OCI-M1 (cell line): ENCODE data around the gene SH3D21.

Experiments
- DNase-seq: peaks from one replicate; lab custom pipeline; 2025; lab: John Stamatoyannopoulos, UW

The SH3D21 gene

GRCh38 chr1:36303650-36304360 lies 2.4 kb upstream of the SH3D21 start:
- DNase-seq: no peak

GRCh38 chr1:36304521-36304920 lies 1.6 kb upstream of the SH3D21 start:
- DNase-seq: no peak

- no peak for DNase-seq
These were observed 926 bp upstream of the SH3D21 start for GRCh38 chr1:36304970-36305914.

- DNase-seq: no peak
These were observed 306 bp upstream of the SH3D21 start for GRCh38 chr1:36305915-36306209.

DNA sequence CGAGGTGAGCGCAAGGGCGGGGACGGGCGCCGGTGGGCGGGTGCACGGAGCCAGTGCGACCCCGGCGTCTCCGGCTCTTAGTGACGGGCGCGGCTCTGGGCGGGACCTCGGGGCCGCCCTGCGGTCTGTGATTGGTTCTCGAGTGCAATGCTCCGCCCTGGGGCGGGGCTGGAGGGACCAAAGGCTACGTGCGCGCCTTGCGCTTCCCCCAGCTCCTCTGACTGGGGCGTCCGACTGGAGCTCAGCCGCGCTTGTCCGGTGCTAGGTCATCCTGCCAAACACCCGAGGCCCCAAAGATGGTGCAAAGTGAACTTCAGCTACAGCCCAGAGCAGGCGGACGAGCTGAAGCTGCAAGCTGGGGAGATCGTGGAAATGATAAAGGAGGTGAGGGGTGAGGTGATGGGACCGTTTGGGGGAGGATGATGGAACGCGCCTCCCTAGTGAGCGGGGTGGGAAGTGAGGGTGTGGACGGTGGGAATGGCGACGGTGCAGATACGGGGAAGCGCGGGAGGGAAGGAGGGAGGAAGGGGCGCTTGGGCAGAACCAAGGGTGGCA lies 811 bp downstream of the SH3D21 start:
- peak; percentile 66 for DNase-seq

- no peak for DNase-seq
These were observed 1.6 kb downstream of the SH3D21 start for GRCh38 chr1:36307601-36308330.

GRCh38 chr1:36309397-36309796 lies 3.2 kb downstream of the SH3D21 start:
- no peak for DNase-seq

- no peak for DNase-seq
These were observed 14.2 kb downstream of the SH3D21 start for GRCh38 chr1:36320291-36320761.

DNA sequence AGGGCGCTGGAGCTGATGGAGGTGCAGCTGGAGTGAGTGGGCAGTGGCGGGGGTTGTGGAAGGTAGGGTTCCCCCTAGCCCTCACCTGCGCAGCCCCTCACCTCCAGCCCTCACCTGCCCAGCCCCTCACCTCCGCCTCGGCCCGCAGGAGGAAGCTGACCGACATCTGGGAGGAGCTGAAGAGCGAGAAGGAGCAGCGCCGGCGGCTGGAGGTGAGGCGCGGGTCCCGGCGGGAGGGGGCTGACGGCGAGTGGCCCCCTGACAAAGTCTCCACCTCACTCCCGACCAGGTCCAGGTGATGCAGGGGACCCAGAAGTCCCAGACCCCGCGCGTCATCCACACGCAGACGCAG lies 14.6 kb downstream of the SH3D21 start:
- no peak for DNase-seq

GRCh38 chr1:36321119-36321951 lies 15.2 kb downstream of the SH3D21 start:
- no peak for DNase-seq

DNA sequence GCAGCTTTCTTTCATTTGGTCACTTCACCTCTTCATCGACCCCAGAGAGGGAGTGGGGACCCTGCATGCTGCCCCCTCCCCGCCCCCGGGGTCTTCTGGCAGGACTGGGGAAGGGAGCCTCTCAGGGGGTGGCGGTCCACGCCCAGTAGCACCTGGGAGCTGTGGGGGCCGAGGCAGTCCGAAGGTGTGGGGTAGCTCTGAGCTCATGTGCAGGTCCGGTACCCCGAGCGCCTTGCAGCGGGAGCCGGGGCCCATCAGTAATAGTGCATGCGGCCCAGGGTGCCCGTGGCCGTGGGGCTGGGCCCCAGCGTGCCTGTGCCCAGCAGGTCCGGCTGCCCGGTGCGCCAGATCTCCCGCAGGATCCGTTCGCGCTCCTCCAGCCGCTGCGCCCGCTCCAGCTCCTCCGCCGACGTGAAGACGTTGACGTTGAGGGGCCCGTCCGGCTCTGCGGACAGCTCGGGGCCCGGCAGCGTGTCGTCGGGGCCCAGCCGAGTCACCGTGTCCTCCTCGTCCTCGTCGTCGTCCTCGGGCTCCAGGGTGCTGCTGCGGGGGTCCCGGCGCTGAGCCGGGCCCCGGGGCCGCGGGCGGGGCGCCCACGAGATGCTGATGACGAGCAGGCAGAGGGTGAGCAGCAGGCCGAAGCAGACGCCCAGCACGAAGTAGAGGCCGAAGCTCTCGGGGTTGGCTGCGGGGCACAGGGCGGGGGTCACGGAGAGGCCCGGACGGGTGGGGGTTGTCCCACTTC lies 16.0 kb downstream of the SH3D21 start:
- DNase-seq: no peak

GRCh38 chr1:36322786-36323635 lies 16.8 kb downstream of the SH3D21 start:
- DNase-seq: no peak

GRCh38 chr1:36323636-36324352 lies 17.6 kb downstream of the SH3D21 start, which contains the start of gene EVA1B:
TSS of gene EVA1B (minus strand) at chr1:36323645. CDS start at chr1:36323037, 608 bp downstream.
- DNase-seq: peak; percentile 56

DNA sequence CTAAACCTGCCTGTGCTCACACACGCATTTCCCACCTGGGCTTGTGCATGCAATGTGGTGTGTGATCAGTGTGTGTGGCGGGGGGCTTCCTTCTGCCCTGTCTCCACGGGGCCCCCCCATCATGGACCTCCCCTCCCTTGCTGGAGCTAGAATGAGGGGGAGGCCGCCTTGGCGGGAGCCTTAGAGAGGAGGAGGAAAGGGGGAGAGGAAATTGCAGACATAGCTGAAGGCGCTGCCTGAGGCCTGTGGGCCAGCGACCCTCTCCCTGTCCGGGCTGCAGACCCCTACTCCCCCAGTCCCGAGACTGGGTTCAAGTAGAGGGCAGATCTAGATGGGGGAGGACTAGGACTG lies 18.2 kb downstream of the SH3D21 start:
- no peak for DNase-seq

DNA sequence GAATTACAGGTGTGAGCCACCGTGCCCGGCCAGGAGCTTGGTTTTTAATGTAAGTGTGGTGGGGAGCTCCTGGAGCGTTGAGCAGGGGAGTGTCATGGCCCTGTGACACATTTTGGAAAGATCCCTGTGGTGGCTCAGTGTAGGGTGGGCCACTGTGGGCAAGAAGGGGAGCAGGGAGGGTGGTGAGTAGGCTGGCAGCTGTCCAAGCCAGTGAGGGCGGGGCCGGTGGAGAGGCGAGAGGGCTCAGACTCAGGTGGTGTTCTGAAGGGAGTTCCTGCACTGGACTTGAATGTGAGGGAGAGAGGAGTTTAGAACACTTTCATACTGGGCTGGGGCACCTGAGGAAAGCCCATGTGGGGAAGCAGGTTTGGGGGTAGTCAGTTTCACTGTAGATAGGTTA lies 20.3 kb downstream of the SH3D21 start:
- no peak for DNase-seq

DNA sequence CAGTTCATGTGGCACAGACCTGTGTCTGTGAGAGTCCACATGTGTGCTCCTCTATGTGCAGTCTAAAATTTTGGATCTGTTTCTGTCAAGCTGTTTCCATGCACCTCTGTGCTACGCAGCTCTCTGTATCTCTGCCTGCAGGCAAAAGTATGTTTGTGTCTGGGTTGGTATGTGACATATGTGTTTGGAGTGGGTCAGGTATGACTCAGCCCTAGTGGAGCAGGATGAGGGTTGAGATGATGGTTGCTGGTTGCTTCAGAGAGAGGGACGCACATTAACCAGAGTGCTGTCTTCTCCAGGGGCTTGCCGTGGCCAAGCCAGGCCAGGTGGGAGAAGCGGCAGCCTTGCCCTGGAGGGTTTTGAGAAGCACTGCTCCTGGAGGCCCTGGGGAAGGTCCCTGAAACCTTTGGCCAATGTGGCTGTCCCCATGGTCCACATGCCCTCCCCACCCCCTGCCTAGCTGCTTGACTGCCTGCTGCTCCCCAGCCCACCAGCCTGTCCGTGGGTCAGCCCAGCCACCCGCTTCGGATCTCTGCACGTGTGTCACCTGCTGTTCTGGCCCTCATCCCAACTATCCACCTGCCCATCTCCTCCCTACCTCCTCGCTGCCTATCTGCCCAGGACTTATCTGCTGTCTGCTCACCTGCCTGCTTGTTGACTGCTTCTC lies 21.4 kb downstream of the SH3D21 start:
- no peak for DNase-seq

DNA sequence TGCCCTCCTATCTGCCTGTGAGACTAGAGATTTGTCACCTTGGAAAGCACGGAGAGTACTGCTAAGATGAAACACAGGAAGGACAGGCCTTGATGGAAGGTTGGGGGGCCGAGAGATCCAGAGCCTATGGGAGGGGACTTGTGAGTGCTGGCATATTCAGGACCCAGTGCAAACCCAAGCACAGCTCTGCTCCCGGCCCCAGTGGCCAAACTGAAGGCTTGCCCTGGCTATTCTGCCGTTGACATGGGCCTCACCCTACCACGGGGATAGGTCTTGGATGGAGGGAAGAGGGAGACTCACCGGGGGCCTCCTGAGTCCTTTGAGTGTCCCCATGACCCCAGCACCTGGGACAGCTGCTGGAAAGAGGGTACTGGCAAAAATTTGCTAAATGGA lies 21.9 kb downstream of the SH3D21 start:
- no peak for DNase-seq

DNA sequence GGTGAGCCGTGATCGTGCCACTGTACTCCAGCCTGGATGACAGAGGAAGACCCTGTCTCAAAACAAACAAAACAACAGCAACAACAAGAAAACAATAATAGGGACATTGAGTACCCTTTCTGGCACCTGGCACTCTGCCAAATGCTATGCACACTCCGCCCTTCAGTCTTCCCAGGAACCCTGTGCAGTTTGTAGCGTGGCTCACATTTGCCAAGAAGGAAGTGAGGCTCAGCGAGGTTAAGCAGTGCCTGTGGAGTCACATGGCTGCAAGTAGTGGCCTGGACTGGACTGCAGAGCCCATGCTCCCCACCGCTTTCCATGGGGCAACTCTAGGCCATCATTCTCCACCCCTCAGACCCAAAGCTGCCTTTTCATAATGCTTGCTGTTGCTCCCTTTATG lies 22.5 kb downstream of the SH3D21 start:
- peak; percentile 11 for DNase-seq

DNA sequence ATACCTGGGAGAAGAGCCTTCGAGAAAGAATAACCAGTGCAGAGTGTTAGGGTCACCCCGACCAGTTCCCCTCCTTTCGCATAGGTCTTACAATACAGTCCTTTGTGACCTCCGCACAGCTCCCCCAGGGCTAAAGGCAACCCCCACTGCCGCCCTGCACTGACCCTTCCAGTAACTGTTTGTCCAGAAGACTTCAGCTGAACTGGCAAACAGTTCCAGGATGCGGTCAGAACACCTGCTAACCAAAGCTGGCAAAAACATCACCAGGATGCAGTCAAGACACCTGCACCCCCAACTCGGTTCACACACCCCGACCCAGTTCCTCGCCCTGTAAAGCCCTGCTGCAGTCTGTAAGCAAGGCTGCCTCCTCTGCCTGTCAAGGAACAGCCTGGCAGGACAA lies 23.6 kb downstream of the SH3D21 start:
- DNase-seq: no peak
